ENCODE measurements around the gene TLR4.

- TF ChIP-seq, protein P1, sequence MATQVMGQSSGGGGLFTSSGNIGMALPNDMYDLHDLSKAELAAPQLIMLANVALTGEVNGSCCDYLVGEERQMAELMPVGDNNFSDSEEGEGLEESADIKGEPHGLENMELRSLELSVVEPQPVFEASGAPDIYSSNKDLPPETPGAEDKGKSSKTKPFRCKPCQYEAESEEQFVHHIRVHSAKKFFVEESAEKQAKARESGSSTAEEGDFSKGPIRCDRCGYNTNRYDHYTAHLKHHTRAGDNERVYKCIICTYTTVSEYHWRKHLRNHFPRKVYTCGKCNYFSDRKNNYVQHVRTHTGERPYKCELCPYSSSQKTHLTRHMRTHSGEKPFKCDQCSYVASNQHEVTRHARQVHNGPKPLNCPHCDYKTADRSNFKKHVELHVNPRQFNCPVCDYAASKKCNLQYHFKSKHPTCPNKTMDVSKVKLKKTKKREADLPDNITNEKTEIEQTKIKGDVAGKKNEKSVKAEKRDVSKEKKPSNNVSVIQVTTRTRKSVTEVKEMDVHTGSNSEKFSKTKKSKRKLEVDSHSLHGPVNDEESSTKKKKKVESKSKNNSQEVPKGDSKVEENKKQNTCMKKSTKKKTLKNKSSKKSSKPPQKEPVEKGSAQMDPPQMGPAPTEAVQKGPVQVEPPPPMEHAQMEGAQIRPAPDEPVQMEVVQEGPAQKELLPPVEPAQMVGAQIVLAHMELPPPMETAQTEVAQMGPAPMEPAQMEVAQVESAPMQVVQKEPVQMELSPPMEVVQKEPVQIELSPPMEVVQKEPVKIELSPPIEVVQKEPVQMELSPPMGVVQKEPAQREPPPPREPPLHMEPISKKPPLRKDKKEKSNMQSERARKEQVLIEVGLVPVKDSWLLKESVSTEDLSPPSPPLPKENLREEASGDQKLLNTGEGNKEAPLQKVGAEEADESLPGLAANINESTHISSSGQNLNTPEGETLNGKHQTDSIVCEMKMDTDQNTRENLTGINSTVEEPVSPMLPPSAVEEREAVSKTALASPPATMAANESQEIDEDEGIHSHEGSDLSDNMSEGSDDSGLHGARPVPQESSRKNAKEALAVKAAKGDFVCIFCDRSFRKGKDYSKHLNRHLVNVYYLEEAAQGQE (IDR thresholded peaks at IDR 0.05; ENCODE audit: low read depth, low read length): no peak
- TF ChIP-seq, protein P2, sequence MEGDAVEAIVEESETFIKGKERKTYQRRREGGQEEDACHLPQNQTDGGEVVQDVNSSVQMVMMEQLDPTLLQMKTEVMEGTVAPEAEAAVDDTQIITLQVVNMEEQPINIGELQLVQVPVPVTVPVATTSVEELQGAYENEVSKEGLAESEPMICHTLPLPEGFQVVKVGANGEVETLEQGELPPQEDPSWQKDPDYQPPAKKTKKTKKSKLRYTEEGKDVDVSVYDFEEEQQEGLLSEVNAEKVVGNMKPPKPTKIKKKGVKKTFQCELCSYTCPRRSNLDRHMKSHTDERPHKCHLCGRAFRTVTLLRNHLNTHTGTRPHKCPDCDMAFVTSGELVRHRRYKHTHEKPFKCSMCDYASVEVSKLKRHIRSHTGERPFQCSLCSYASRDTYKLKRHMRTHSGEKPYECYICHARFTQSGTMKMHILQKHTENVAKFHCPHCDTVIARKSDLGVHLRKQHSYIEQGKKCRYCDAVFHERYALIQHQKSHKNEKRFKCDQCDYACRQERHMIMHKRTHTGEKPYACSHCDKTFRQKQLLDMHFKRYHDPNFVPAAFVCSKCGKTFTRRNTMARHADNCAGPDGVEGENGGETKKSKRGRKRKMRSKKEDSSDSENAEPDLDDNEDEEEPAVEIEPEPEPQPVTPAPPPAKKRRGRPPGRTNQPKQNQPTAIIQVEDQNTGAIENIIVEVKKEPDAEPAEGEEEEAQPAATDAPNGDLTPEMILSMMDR (IDR thresholded peaks at IDR 0.05 in 2 of 3, conservative IDR thresholded peaks at IDR 0.05 in 1 of 3; ENCODE audit: control insufficient read depth in 2 of 3, extremely low read depth in 1 of 3, insufficient read depth in 1 of 3, low read depth in 3 of 3, low read length in 3 of 3): no peak
- TF ChIP-seq TAF1 (IDR thresholded peaks at IDR 0.05; ENCODE audit: borderline replicate concordance, low read depth, low read length): no peak
- TF ChIP-seq EZH2 (IDR thresholded peaks at IDR 0.05; ENCODE audit: borderline replicate concordance, control insufficient read depth, low read depth, low read length): no peak
- TF ChIP-seq SREBF2 (IDR thresholded peaks at IDR 0.05; ENCODE audit: low read length): no peak
- TF ChIP-seq STAT3 (IDR thresholded peaks at IDR 0.05; ENCODE audit: low read depth, low read length): no peak
- TF ChIP-seq POLR2A (IDR thresholded peaks at IDR 0.05; ENCODE audit: low read depth, low read length): no peak
- no peak for TF ChIP-seq BACH1 (IDR thresholded peaks at IDR 0.05; ENCODE audit: borderline replicate concordance)
- TF ChIP-seq HDAC2 (IDR thresholded peaks at IDR 0.05): no peak
- no peak for TF ChIP-seq SRF (IDR thresholded peaks at IDR 0.05; ENCODE audit: low read depth in 2 of 2, low read length in 2 of 2)
- TF ChIP-seq CBX5 (IDR thresholded peaks at IDR 0.05; ENCODE audit: low read depth): no peak
- no peak for TF ChIP-seq MYC (IDR thresholded peaks at IDR 0.05; ENCODE audit: insufficient read depth, insufficient read length, insufficient replicate concordance, low read length, severe bottlenecking)
- no peak for TF ChIP-seq PAX5 (IDR thresholded peaks at IDR 0.05; ENCODE audit: borderline replicate concordance, low read depth, low read length)
These were observed 5.7 kb downstream of the TLR4 start for GRCh38 chr9:117709936-117710335.

Measured in GM12878 (cell line).